Keratinocyte (primary cell): ENCODE measurements around the gene ZNF35. TPM values are rescaled to one million over a fixed set of nuclear protein-coding genes. Genes with fewer than 3 reads are reported as not detected.

ENCODE experiments used
- DNase-seq: peaks from one replicate; pipeline ENCODE4 v3.0.0-alpha.2; 2011; ENCODE audit warnings: low read depth, missing footprints, low spot score
- FAIRE-seq: peaks from 2 replicates; lab custom pipeline; 2011; peaks lifted over from hg19 to GRCh38; lab: Jason Lieb, UNC
- H2AFZ ChIP-seq: 2 replicates; pipeline ENCODE4 v1.6.0; 2012; ENCODE audit warnings: low read length, control low read depth, inconsistent platforms; ENCODE audit not compliant: control insufficient read depth
- H3K27ac ChIP-seq: 2 replicates; pipeline ENCODE4 v1.5.1; 2011; ENCODE audit warnings: low read length; ENCODE audit not compliant: control insufficient read depth, insufficient read depth
- H3K27me3 ChIP-seq: 3 replicates; pipeline ENCODE4 v1.6.0; 2011; ENCODE audit warnings: low read length; ENCODE audit not compliant: control insufficient read depth, insufficient read depth; ENCODE audit errors: extremely low read depth
- H3K36me3 ChIP-seq, 2 experiments: 2 replicates in 1 of 2; 3 replicates in 1 of 2; pipeline ENCODE4 v1.5.1; 2011; ENCODE audit warnings: low read length in 2 of 2, mild to moderate bottlenecking in 1 of 2; ENCODE audit not compliant: control insufficient read depth in 2 of 2, insufficient read depth in 2 of 2; ENCODE audit errors: extremely low read depth in 1 of 2
- H3K4me1 ChIP-seq: 3 replicates; pipeline ENCODE4 v1.5.1; 2011; ENCODE audit warnings: low read length; ENCODE audit not compliant: control insufficient read depth, insufficient read depth; ENCODE audit errors: extremely low read depth
- H3K4me2 ChIP-seq: 3 replicates; pipeline ENCODE4 v1.6.0; 2011; ENCODE audit warnings: low read depth, low read length; ENCODE audit not compliant: control insufficient read depth, insufficient read depth; ENCODE audit errors: extremely low read depth
- H3K4me3 ChIP-seq, 3 experiments: fragments of 200-600 bp in 1 of 3; sonication (generic) in 1 of 3; 2 replicates in 2 of 3; 3 replicates in 1 of 3; pipeline ENCODE4 v1.5.1; 2011 to 2016; ENCODE audit warnings: low read length in 3 of 3, mild to moderate bottlenecking in 3 of 3, control low read depth in 2 of 3, inconsistent platforms in 1 of 3, low read depth in 1 of 3, mixed read lengths in 1 of 3, mixed run types in 1 of 3, moderate library complexity in 1 of 3; ENCODE audit not compliant: control insufficient read depth in 2 of 3, insufficient read depth in 2 of 3; ENCODE audit errors: extremely low read depth in 1 of 3
- H3K79me2 ChIP-seq: 2 replicates; pipeline ENCODE4 v1.6.0; 2012; ENCODE audit warnings: low read length; ENCODE audit not compliant: control insufficient read depth, insufficient read depth
- H3K9ac ChIP-seq: 3 replicates; pipeline ENCODE4 v1.6.0; 2011; ENCODE audit warnings: low read length; ENCODE audit not compliant: control insufficient read depth, insufficient read depth; ENCODE audit errors: extremely low read depth
- H3K9me1 ChIP-seq: 3 replicates; pipeline ENCODE4 v1.6.0; 2011; ENCODE audit warnings: low read length; ENCODE audit not compliant: control insufficient read depth, insufficient read depth; ENCODE audit errors: extremely low read depth
- H3K9me3 ChIP-seq: 2 replicates; pipeline ENCODE4 v1.5.1; 2012; ENCODE audit warnings: low read depth, low read length; ENCODE audit not compliant: control insufficient read depth
- H4K20me1 ChIP-seq: 3 replicates; pipeline ENCODE4 v1.6.0; 2011; ENCODE audit warnings: low read length; ENCODE audit not compliant: control insufficient read depth, insufficient read depth; ENCODE audit errors: extremely low read depth
- EZH2 ChIP-seq: IDR thresholded peaks from one replicate; pipeline ENCODE4 v1.6.1; 2012; ENCODE audit warnings: inconsistent platforms, mild to moderate bottlenecking, low read length, moderate library complexity
- dilution Hi-C: fragments of 300-500 bp; cut with MboI; formaldehyde crosslinking; loops from one replicate; pipeline ENCODE4 v1.7.0; 2020; ENCODE audit warnings: low sequenced_read_pairs; ENCODE audit not compliant: extremely low pct_ligation_motif_present
- polyA plus RNA-seq, 5 experiments: library from polyadenylated mRNA; depleted of rRNA in 3 of 5; stranded (reverse) in 3 of 5; stranded (forward) in 1 of 5; unstranded in 1 of 5; fragments of >200 nt; gene quantifications; 1 replicate in 1 of 5; 2 replicates in 3 of 5; 3 replicates in 1 of 5; pipeline versions ENCODE4 v1.2.1 to v1.2.3, GENCODE V29; 2011 to 2012; ENCODE audit warnings: missing spikeins in 2 of 5, low read depth in 1 of 5, low replicate concordance in 1 of 5
- TF ChIP-seq, protein P1 (sequence below), 3 experiments: IDR thresholded peaks in 1 of 3; conservative IDR thresholded peaks in 1 of 3; optimal IDR thresholded peaks in 1 of 3; 2 replicates in 2 of 3; 3 replicates in 1 of 3; pipeline versions ENCODE3 to v1.5.1; 2011; ENCODE audit warnings: low read length in 3 of 3, mild to moderate bottlenecking in 3 of 3, moderate library complexity in 2 of 3, control low read depth in 1 of 3, inconsistent platforms in 1 of 3; ENCODE audit not compliant: insufficient read depth in 2 of 3; ENCODE audit errors: extremely low read depth in 1 of 3

Gene ZNF35
- polyA plus RNA-seq, 1 donor (not counting 4 experiments of a cell fraction or from before 2014, with no cell fraction given) = 6.3 TPM

DNA sequence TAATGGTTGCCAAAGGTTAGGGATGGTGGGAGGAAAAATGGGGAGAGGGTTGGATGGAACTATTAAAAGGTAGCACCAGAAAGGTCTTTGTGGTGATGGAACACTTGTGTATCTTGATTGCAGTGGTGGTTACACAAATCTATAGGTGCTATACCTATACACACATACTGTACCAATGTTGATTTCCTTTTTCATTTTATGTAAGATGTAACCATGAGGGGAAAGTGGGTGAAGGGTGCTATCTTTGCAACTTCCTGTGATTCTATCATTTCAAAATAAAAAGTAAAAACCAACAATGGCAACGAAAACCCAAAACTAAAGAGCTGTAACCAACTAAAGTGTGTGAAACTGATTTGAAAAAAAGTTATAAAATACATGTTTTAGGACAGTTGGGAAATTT is 761 bp upstream of the ZNF35 start:
- DNase-seq (no peak), FAIRE-seq (no peak)
- Histone ChIP-seq H3K79me2 (peaks cover 18% of the 10 kb centered on the region), H3K9ac (no peak overlapping the region), H3K36me3 (peaks cover 11 to 22% of the 10 kb centered on the region in 2 experiments), H3K4me1 (no peaks in the 10 kb centered on the region), H4K20me1 (no peaks in the 10 kb centered on the region), H3K4me3 (no peak overlapping the region), H3K4me2 (peak overlapping the region; percentile 89), H2AFZ (no peak overlapping the region), H3K9me1 (no peaks in the 10 kb centered on the region), H3K9me3 (peaks cover 4% of the 10 kb centered on the region), H3K27me3 (no peaks in the 10 kb centered on the region), H3K27ac (no peak overlapping the region)
- no peak for TF ChIP-seq EZH2
- TF ChIP-seq, protein P1, sequence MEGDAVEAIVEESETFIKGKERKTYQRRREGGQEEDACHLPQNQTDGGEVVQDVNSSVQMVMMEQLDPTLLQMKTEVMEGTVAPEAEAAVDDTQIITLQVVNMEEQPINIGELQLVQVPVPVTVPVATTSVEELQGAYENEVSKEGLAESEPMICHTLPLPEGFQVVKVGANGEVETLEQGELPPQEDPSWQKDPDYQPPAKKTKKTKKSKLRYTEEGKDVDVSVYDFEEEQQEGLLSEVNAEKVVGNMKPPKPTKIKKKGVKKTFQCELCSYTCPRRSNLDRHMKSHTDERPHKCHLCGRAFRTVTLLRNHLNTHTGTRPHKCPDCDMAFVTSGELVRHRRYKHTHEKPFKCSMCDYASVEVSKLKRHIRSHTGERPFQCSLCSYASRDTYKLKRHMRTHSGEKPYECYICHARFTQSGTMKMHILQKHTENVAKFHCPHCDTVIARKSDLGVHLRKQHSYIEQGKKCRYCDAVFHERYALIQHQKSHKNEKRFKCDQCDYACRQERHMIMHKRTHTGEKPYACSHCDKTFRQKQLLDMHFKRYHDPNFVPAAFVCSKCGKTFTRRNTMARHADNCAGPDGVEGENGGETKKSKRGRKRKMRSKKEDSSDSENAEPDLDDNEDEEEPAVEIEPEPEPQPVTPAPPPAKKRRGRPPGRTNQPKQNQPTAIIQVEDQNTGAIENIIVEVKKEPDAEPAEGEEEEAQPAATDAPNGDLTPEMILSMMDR (optimal IDR thresholded peaks at IDR 0.05 in 1 of 3, IDR thresholded peaks at IDR 0.05 in 1 of 3, conservative IDR thresholded peaks at IDR 0.05 in 1 of 3; ENCODE audit: extremely low read depth in 1 of 3, insufficient read depth in 2 of 3, low read length in 3 of 3) = no peak
- dilution Hi-C loops = no loop called here

DNA sequence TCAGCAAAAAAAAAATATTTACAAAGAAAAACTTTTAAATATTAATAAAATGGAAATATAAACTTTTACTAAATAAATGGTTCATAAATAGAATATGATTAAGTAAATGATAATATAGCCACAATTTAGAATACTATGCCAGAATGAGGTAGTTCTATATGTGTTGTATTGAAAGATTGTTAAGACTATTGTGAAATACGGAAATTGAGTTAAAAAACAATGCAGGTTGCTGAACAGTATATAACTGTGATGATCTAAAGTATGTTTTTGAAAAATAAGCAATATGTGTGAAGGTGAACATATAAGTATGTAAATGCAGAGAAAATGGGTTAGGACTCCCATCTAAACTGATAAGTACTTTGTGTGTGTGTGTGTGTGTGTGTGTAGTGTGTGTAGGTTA is 1.2 kb downstream of the ZNF35 start:
- H3K9ac ChIP-seq = no peak overlapping the region
- dilution Hi-C loops = no loop called here
- H4K20me1 ChIP-seq = no peaks in the 10 kb centered on the region
- peaks cover 19 to 21% of the 10 kb centered on the region in 2 experiments for H3K36me3 ChIP-seq
- no peak overlapping the region for H2AFZ ChIP-seq
- FAIRE-seq (no peak), DNase-seq (no peak)
- TF ChIP-seq EZH2 = no peak
- TF ChIP-seq, protein P1 (optimal IDR thresholded peaks at IDR 0.05 in 1 of 3, IDR thresholded peaks at IDR 0.05 in 1 of 3, conservative IDR thresholded peaks at IDR 0.05 in 1 of 3; ENCODE audit: extremely low read depth in 1 of 3, insufficient read depth in 2 of 3, low read length in 3 of 3) = no peak
- H3K9me1 ChIP-seq = no peaks in the 10 kb centered on the region
- no peaks in the 10 kb centered on the region for H3K27me3 ChIP-seq
- no peaks in the 10 kb centered on the region for H3K4me1 ChIP-seq
- H3K9me3 ChIP-seq = no peaks in the 10 kb centered on the region
- H3K27ac ChIP-seq = no peak overlapping the region
- H3K79me2 ChIP-seq = peaks cover 22% of the 10 kb centered on the region
- peak overlapping the region in 2 of 3 experiments; percentile 87 to 96 for H3K4me3 ChIP-seq
- H3K4me2 ChIP-seq = peak overlapping the region; percentile 89
